NK-92 (cell line): ENCODE measurements around the gene EGF.
"Not testable (repeated sequence)": the region's sequence is repeated elsewhere in the genome, so short reads cannot be mapped to it uniquely, and the experiment has no call there.

Experiments used
- DNase-seq: peaks from one replicate; lab custom pipeline; 2025; ENCODE audit not compliant: unreplicated experiment; lab: John Stamatoyannopoulos, UW

Gene EGF

GRCh38 chr4:109913596-109914241, 1.0 kb downstream of the EGF start:
- DNase-seq, result no peak

- DNase-seq, result no peak
These were observed 1.6 kb downstream of the EGF start for GRCh38 chr4:109914322-109914721.

- DNase-seq, result no peak
These were observed 2.8 kb downstream of the EGF start for GRCh38 chr4:109915385-109916026.

- no peak for DNase-seq
These were observed 3.3 kb downstream of the EGF start for GRCh38 chr4:109916027-109916409.

- DNase-seq, result no peak
These were observed 8.7 kb downstream of the EGF start for GRCh38 chr4:109921384-109921808.

GRCh38 chr4:109925396-109925795, 12.7 kb downstream of the EGF start:
- no peak for DNase-seq

- DNase-seq, result no peak
These were observed 15.8 kb downstream of the EGF start for GRCh38 chr4:109928327-109929045.

GRCh38 chr4:109930464-109930863, 17.8 kb downstream of the EGF start:
- no peak for DNase-seq

- DNase-seq, result no peak
These were observed 18.2 kb downstream of the EGF start for GRCh38 chr4:109930872-109931271.

GRCh38 chr4:109931318-109931717, 18.6 kb downstream of the EGF start:
- DNase-seq, result no peak

GRCh38 chr4:109937352-109937751, 24.7 kb downstream of the EGF start:
- DNase-seq, result not testable (repeated sequence)

- no peak for DNase-seq
These were observed 26.5 kb downstream of the EGF start for GRCh38 chr4:109939190-109939589.

GRCh38 chr4:109942292-109942926, 29.7 kb downstream of the EGF start:
- DNase-seq, result no peak

- DNase-seq, result no peak
These were observed 31.1 kb downstream of the EGF start for GRCh38 chr4:109943745-109944144.

GRCh38 chr4:109944591-109944990, 31.9 kb downstream of the EGF start:
- no peak for DNase-seq

- DNase-seq, result no peak
These were observed 32.4 kb downstream of the EGF start for GRCh38 chr4:109945056-109945455.

- DNase-seq, result no peak
These were observed 33.4 kb downstream of the EGF start for GRCh38 chr4:109946120-109946519.

- no peak for DNase-seq
These were observed 34.8 kb downstream of the EGF start for GRCh38 chr4:109947457-109947856.

- DNase-seq, result no peak
These were observed 35.2 kb downstream of the EGF start for GRCh38 chr4:109947918-109948317.

GRCh38 chr4:109949099-109949718, 36.5 kb downstream of the EGF start:
- not testable (repeated sequence) for DNase-seq

GRCh38 chr4:109952612-109953011, 39.9 kb downstream of the EGF start:
- DNase-seq, result no peak
